Endodermal cell (in vitro differentiated cells): ENCODE results near the gene RBMS3. TPM values are rescaled to one million over a fixed set of nuclear protein-coding genes. Genes with fewer than 3 reads are reported as not detected.

ENCODE experiments used
- DNase-seq: peaks from one replicate; pipeline ENCODE4 v3.0.0-alpha.2; 2017
- H3K27ac ChIP-seq: 2 replicates; pipeline ENCODE4 v1.5.1; 2013; ENCODE audit warnings: mild to moderate bottlenecking, low read depth, low read length, moderate library complexity
- H3K27me3 ChIP-seq: 2 replicates; pipeline ENCODE4 v1.6.1; 2013; ENCODE audit warnings: mild to moderate bottlenecking, low read length, moderate library complexity; ENCODE audit not compliant: insufficient read depth, control insufficient read depth, poor library complexity, severe bottlenecking
- H3K36me3 ChIP-seq: 2 replicates; pipeline ENCODE4 v1.7.0; 2013; ENCODE audit warnings: mild to moderate bottlenecking, low read length, moderate library complexity; ENCODE audit not compliant: control insufficient read depth, insufficient read depth
- H3K4me1 ChIP-seq: one replicate; pipeline ENCODE4 v1.7.0; 2013; ENCODE audit warnings: low read length; ENCODE audit not compliant: control insufficient read depth, insufficient read depth
- H3K4me3 ChIP-seq: 2 replicates; pipeline ENCODE4 v1.5.1; 2013; ENCODE audit warnings: mild to moderate bottlenecking, low read length, moderate library complexity
- H3K9ac ChIP-seq: 2 replicates; pipeline ENCODE4 v1.6.1; 2013; ENCODE audit warnings: mild to moderate bottlenecking, low read length, moderate library complexity; ENCODE audit not compliant: poor library complexity, severe bottlenecking; ENCODE audit errors: extremely low read depth
- H3K9me3 ChIP-seq: 2 replicates; pipeline ENCODE4 v1.6.1; 2013; ENCODE audit warnings: mild to moderate bottlenecking, low read length, moderate library complexity; ENCODE audit not compliant: control insufficient read depth
- H3K27ac Mint-ChIP-seq: 2 replicates; pipeline ENCODE4 v1.8.0; 2020; ENCODE audit warnings: mixed read lengths
- H3K27me3 Mint-ChIP-seq: 2 replicates; pipeline ENCODE4 v1.8.0; 2021; ENCODE audit warnings: mild to moderate bottlenecking, mixed read lengths; ENCODE audit not compliant: insufficient read depth
- H3K36me3 Mint-ChIP-seq: 2 replicates; pipeline ENCODE4 v1.8.0; 2020; ENCODE audit warnings: low read depth, mixed read lengths
- H3K4me1 Mint-ChIP-seq: 2 replicates; pipeline ENCODE4 v1.8.0; 2020; ENCODE audit warnings: mixed read lengths
- H3K4me3 Mint-ChIP-seq: 2 replicates; pipeline ENCODE4 v1.8.0; 2020; ENCODE audit warnings: mild to moderate bottlenecking, moderate library complexity, mixed read lengths
- H3K9me3 Mint-ChIP-seq: 2 replicates; pipeline ENCODE4 v1.8.0; 2020; ENCODE audit warnings: mild to moderate bottlenecking, mixed read lengths
- CTCF ChIP-seq: fragments of 200-600 bp; sonication (generic); conservative IDR thresholded peaks from 2 replicates; pipeline ENCODE4 v1.5.0; 2021; ENCODE audit warnings: antibody characterized with exemption, mild to moderate bottlenecking
- WGBS, 2 experiments: methylation state at CpG; one replicate each; pipeline versions ENCODE4 v1.1.5 to v1.1.7; 2013; ENCODE audit warnings: missing lambda C conversion rate in 2 of 2, mixed read lengths in 1 of 2; ENCODE audit not compliant: insufficient coverage in 1 of 2, insufficient read length in 1 of 2; 5-methylcytosine and 5-hydroxymethylcytosine counted together
- total RNA-seq, 2 donors: library from RNA; stranded (reverse); fragmentation: NEBNext Ultra II Directional in 1 of 2; extraction: Animal tissue kit (Norgen Biotek cat#: 25700) in 1 of 2; gene quantifications; 2 replicates in 1 of 2; 3 replicates in 1 of 2; pipeline ENCODE4 v1.2.1, GENCODE V29; 2021

The RBMS3 gene
- total RNA-seq, 2 donors from 2014 or later: 2.0 to 7.3 TPM

- H3K9me3 Mint-ChIP-seq: no peaks in the 10 kb centered on the region
- H3K36me3 Mint-ChIP-seq: no peaks in the 10 kb centered on the region
- H3K36me3 ChIP-seq: no peaks in the 10 kb centered on the region
- no peak overlapping the region for H3K4me3 ChIP-seq
- no peak overlapping the region for H3K27ac Mint-ChIP-seq
- H3K9ac ChIP-seq: no peak overlapping the region
- no peaks in the 10 kb centered on the region for H3K27me3 Mint-ChIP-seq
- no peak for DNase-seq
- no peak for TF ChIP-seq CTCF
- WGBS, 2 experiments: 94% methylated on average over 7 of the region's 7 CpGs; no CpG with 5 or more reads in 1 of the 2 experiments
- no peaks in the 10 kb centered on the region for H3K4me1 Mint-ChIP-seq
- H3K27ac ChIP-seq: no peak overlapping the region
- no peaks in the 10 kb centered on the region for H3K9me3 ChIP-seq
- no peak overlapping the region for H3K4me3 Mint-ChIP-seq
- H3K4me1 ChIP-seq: no peaks in the 10 kb centered on the region
- H3K27me3 ChIP-seq: no peaks in the 10 kb centered on the region
These were observed 617.5 kb downstream of the RBMS3 start for GRCh38 chr3:29898171-29898965.

GRCh38 chr3:29899021-29899420 lies 618.1 kb downstream of the RBMS3 start:
- Mint-ChIP-seq H3K9me3 (no peaks in the 10 kb centered on the region), H3K27ac (no peak overlapping the region), H3K36me3 (no peaks in the 10 kb centered on the region), H3K27me3 (no peaks in the 10 kb centered on the region), H3K4me3 (no peak overlapping the region), H3K4me1 (no peaks in the 10 kb centered on the region)
- Histone ChIP-seq H3K4me3 (no peak overlapping the region), H3K27me3 (no peaks in the 10 kb centered on the region), H3K27ac (no peak overlapping the region), H3K36me3 (no peaks in the 10 kb centered on the region), H3K9ac (no peak overlapping the region), H3K9me3 (no peaks in the 10 kb centered on the region), H3K4me1 (no peaks in the 10 kb centered on the region)
- no peak for DNase-seq
- TF ChIP-seq CTCF: no peak
- 80 to 94% methylated on average over 1 to 2 of the region's 2 CpGs for WGBS, 2 experiments

- Mint-ChIP-seq H3K27ac (no peak overlapping the region), H3K27me3 (no peaks in the 10 kb centered on the region), H3K4me1 (no peaks in the 10 kb centered on the region), H3K4me3 (no peak overlapping the region), H3K36me3 (no peaks in the 10 kb centered on the region), H3K9me3 (no peaks in the 10 kb centered on the region)
- H3K36me3 ChIP-seq: no peaks in the 10 kb centered on the region
- no peaks in the 10 kb centered on the region for H3K4me1 ChIP-seq
- no peak for DNase-seq
- WGBS, 2 experiments: 61 to 100% methylated on average over 1 to 2 of the region's 2 CpGs
- no peaks in the 10 kb centered on the region for H3K9me3 ChIP-seq
- no peaks in the 10 kb centered on the region for H3K27me3 ChIP-seq
- TF ChIP-seq CTCF: no peak
- no peak overlapping the region for H3K9ac ChIP-seq
- H3K4me3 ChIP-seq: no peak overlapping the region
- H3K27ac ChIP-seq: no peak overlapping the region
These were observed 620.2 kb downstream of the RBMS3 start for GRCh38 chr3:29901097-29901496.
